Stimulated activated CD8-positive, alpha-beta memory T cell treated with anti-CD3 and anti-CD28 coated beads, Interleukin-4, amount 100 ng/mL, for 4 hours (primary cell): Measurements from ENCODE around the gene CFD.
"Not testable (repeated sequence)": the region's sequence is repeated elsewhere in the genome, so short reads cannot be mapped to it uniquely, and the experiment has no call there.

Source experiments
- DNase-seq, 2 donors: peaks; one replicate each; pipeline ENCODE4 v3.0.0-alpha.2; 2020; ENCODE audit warnings: low read depth in 2 of 2, low spot score in 1 of 2

The CFD gene

GRCh38 chr19:887599-887998 lies 28.1 kb downstream of the CFD start:
- no peak for DNase-seq

GRCh38 chr19:888581-889385 lies 29.3 kb downstream of the CFD start:
- no peak for DNase-seq

GRCh38 chr19:889662-890295 lies 30.3 kb downstream of the CFD start:
- DNase-seq = no peak

- DNase-seq = no peak
Observed at GRCh38 chr19:890831-891230, 31.4 kb downstream of the CFD start.

GRCh38 chr19:891421-892200 lies 32.1 kb downstream of the CFD start:
- DNase-seq = not testable (repeated sequence)

- no peak for DNase-seq
Observed at GRCh38 chr19:892243-892893, 32.9 kb downstream of the CFD start.

GRCh38 chr19:892894-893689 lies 33.6 kb downstream of the CFD start, which contains the start of the genes MED16 and RNU6-9:
MED16 (minus strand) TSS chr19:893187; CDS start chr19:891131, 2,056 bp downstream.
RNU6-9 (plus strand) TSS chr19:893484.
- peak; percentile 72 to 79 for DNase-seq

GRCh38 chr19:896434-896833 lies 37.0 kb downstream of the CFD start:
- DNase-seq = no peak

GRCh38 chr19:896999-897398 lies 37.5 kb downstream of the CFD start:
- DNase-seq = no peak

- DNase-seq = no peak
Observed at GRCh38 chr19:897442-898039, 38.1 kb downstream of the CFD start.

- DNase-seq = no peak
Observed at GRCh38 chr19:898663-899062, 39.2 kb downstream of the CFD start.

- no peak for DNase-seq
Observed at GRCh38 chr19:899336-900042, 40.0 kb downstream of the CFD start.

GRCh38 chr19:900043-900301 lies 40.5 kb downstream of the CFD start:
- no peak for DNase-seq

GRCh38 chr19:900302-901111 lies 41.0 kb downstream of the CFD start:
- DNase-seq = no peak

GRCh38 chr19:901216-902092 lies 42.0 kb downstream of the CFD start:
- DNase-seq = no peak

GRCh38 chr19:902093-902370 lies 42.6 kb downstream of the CFD start:
- DNase-seq = no peak

GRCh38 chr19:902446-903226 lies 43.2 kb downstream of the CFD start:
- DNase-seq = no peak
